Measurements from ENCODE around the gene ZNF396.

Gene ZNF396

DNA sequence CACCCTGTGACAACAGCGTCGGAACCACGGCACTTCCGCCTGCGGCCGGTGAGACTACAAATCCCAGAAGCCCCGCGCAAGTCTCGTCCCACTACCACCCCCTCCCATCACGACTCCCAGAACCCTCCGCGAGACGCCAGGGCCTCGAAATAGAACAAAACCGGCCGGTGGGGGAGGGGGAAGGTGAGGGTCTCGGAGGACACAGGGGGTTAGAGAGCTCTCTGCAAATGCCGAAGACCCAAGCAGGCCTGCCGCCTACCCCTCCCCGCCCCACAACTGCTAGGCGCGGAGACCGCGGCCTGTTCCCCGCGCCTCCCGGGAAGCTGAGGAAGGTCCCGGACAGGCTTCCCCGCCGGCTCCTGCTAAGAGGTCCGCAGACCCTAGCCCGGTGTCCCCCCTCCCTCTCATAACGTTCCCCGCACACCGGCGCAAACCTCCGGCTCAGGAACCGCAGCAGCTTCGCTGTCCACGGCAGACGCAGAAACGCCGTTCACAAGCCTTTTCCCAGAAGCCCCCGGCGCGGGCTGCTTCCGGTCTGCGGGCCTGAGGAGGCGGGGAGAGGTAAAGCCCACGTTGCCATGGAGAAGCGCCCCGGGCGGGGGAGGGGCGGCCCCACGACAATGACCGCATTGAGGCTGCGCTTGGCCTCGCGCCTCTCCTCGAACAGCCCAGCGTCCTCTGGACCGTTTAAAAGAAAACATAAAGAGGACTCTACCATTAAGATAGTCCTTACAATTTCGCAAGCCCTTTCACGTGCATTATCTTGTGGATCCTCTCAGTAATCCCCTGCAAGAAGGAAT lies 33.0 kb downstream of the ZNF396 start, which contains the start of gene ZNF24:
ZNF24 (minus strand) TSS at position 485 of the 800 bp plus-strand sequence. CDS start 3,770 bp downstream, outside the sequence.
- H2AFZ ChIP-seq (ENCODE audit: low read length): peak within 1 kb of the TSS; percentile 83
- peak within 1 kb of the TSS; percentile 79 for H3K27ac ChIP-seq (ENCODE audit: low read length)
- peak within 1 kb of the TSS; percentile 63 for H3K4me2 ChIP-seq (ENCODE audit: low read depth, low read length)
- peak within 1 kb of the TSS; percentile 99 for H3K9ac ChIP-seq (ENCODE audit: low read length)
- no peaks in the 10 kb centered on the region for H3F3A ChIP-seq (ENCODE audit: insufficient read depth, low read length)
- no peaks in the 10 kb centered on the region for H3K9me3 ChIP-seq (replicated peaks; ENCODE audit: insufficient read depth, low read length)
- DNase-seq: peak; percentile 96
- H3K79me2 ChIP-seq (ENCODE audit: low read length): peaks cover 52% of the 10 kb centered on the region
- 0 out of 2 replicates have a peak, but pooled peaks cover 4% of the 10 kb centered on the region for H3K4me1 ChIP-seq (ENCODE audit: low read length)
- H3K4me3 ChIP-seq (ENCODE audit: low read length): peak within 1 kb of the TSS; percentile 93
- H3K36me3 ChIP-seq (replicated peaks; ENCODE audit: insufficient read depth, low read length): peaks cover 6% of the 10 kb centered on the region; the same call in 1 of the 2 replicates
- H3K9me2 ChIP-seq (replicated peaks; ENCODE audit: insufficient read depth, low read length): no peaks in the 10 kb centered on the region
- TF ChIP-seq EZH2phosphoT487 (IDR thresholded peaks at IDR 0.05; ENCODE audit: low read length) (no peak), EZH2 (optimal IDR thresholded peaks at IDR 0.05; ENCODE audit: low read depth, low read length) (no peak)
- TF ChIP-seq, protein P1, sequence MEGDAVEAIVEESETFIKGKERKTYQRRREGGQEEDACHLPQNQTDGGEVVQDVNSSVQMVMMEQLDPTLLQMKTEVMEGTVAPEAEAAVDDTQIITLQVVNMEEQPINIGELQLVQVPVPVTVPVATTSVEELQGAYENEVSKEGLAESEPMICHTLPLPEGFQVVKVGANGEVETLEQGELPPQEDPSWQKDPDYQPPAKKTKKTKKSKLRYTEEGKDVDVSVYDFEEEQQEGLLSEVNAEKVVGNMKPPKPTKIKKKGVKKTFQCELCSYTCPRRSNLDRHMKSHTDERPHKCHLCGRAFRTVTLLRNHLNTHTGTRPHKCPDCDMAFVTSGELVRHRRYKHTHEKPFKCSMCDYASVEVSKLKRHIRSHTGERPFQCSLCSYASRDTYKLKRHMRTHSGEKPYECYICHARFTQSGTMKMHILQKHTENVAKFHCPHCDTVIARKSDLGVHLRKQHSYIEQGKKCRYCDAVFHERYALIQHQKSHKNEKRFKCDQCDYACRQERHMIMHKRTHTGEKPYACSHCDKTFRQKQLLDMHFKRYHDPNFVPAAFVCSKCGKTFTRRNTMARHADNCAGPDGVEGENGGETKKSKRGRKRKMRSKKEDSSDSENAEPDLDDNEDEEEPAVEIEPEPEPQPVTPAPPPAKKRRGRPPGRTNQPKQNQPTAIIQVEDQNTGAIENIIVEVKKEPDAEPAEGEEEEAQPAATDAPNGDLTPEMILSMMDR (IDR thresholded peaks at IDR 0.05; ENCODE audit: low read length): no peak
- peaks cover 20% of the 10 kb centered on the region for H4K20me1 ChIP-seq (ENCODE audit: insufficient read depth, low read length)
- H3K27me3 ChIP-seq (replicated peaks; ENCODE audit: insufficient read depth, low read length): no peaks in the 10 kb centered on the region

GRCh38 chr18:35343488-35343935 lies 33.6 kb downstream of the ZNF396 start:
- Histone ChIP-seq H3K4me2 (ENCODE audit: low read depth, low read length) (peak overlapping the region; percentile 63), H3K4me3 (ENCODE audit: low read length) (peak overlapping the region; percentile 93), H3K9me3 (replicated peaks; ENCODE audit: insufficient read depth, low read length) (no peaks in the 10 kb centered on the region), H3K79me2 (ENCODE audit: low read length) (peaks cover 54% of the 10 kb centered on the region), H3F3A (ENCODE audit: insufficient read depth, low read length) (no peaks in the 10 kb centered on the region), H3K36me3 (replicated peaks; ENCODE audit: insufficient read depth, low read length) (peaks cover 13% of the 10 kb centered on the region; the same call in 1 of the 2 replicates), H2AFZ (ENCODE audit: low read length) (peak overlapping the region; percentile 83; the same call in 1 of the 2 replicates), H3K27ac (ENCODE audit: low read length) (peak overlapping the region; percentile 79; the same call in 1 of the 2 replicates), H3K27me3 (replicated peaks; ENCODE audit: insufficient read depth, low read length) (no peaks in the 10 kb centered on the region), H3K4me1 (ENCODE audit: low read length) (0 out of 2 replicates have a peak, but pooled peaks cover 4% of the 10 kb centered on the region), H4K20me1 (ENCODE audit: insufficient read depth, low read length) (peaks cover 20% of the 10 kb centered on the region), H3K9me2 (replicated peaks; ENCODE audit: insufficient read depth, low read length) (no peaks in the 10 kb centered on the region), H3K9ac (ENCODE audit: low read length) (peak overlapping the region; percentile 99; the same call in 1 of the 2 replicates)
- TF ChIP-seq EZH2 (optimal IDR thresholded peaks at IDR 0.05; ENCODE audit: low read depth, low read length) (no peak), EZH2phosphoT487 (IDR thresholded peaks at IDR 0.05; ENCODE audit: low read length) (no peak)
- TF ChIP-seq, protein P1 (IDR thresholded peaks at IDR 0.05; ENCODE audit: low read length): no peak
- DNase-seq: no peak

DNA sequence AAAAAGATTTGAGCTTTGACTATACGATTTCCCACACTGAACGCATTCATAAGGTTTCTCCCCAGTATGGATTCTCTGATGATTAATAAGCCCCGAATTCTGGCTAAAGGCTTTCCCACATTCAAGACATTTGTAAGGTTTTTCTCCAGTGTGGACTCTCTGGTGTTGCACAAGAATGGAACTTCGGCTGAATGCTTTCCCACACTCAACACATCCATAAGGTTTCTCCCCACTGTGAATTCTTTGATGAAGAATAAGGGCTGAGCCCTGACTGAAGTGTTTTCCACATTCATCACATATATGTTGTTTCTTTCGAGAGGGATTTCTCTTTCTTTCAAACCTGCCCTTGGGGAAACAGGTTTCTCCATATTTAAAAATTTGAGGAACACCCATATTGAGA lies 39.9 kb downstream of the ZNF396 start:
- Histone ChIP-seq H4K20me1 (ENCODE audit: insufficient read depth, low read length) (peaks cover 7% of the 10 kb centered on the region; the same call in 1 of the 2 replicates), H3K9me3 (replicated peaks; ENCODE audit: insufficient read depth, low read length) (no peaks in the 10 kb centered on the region), H3K79me2 (ENCODE audit: low read length) (peaks cover 40% of the 10 kb centered on the region), H3K4me2 (ENCODE audit: low read depth, low read length) (no peak overlapping the region), H3F3A (ENCODE audit: insufficient read depth, low read length) (no peaks in the 10 kb centered on the region; the same call in 1 of the 2 replicates), H3K9ac (ENCODE audit: low read length) (no peak overlapping the region), H3K4me1 (ENCODE audit: low read length) (no peaks in the 10 kb centered on the region), H3K36me3 (replicated peaks; ENCODE audit: insufficient read depth, low read length) (peaks cover 22% of the 10 kb centered on the region; the same call in 1 of the 2 replicates), H3K27me3 (replicated peaks; ENCODE audit: insufficient read depth, low read length) (no peaks in the 10 kb centered on the region), H3K4me3 (ENCODE audit: low read length) (no peak overlapping the region), H3K9me2 (replicated peaks; ENCODE audit: insufficient read depth, low read length) (no peaks in the 10 kb centered on the region), H2AFZ (ENCODE audit: low read length) (no peak overlapping the region), H3K27ac (ENCODE audit: low read length) (no peak overlapping the region)
- TF ChIP-seq, protein P1 (IDR thresholded peaks at IDR 0.05; ENCODE audit: low read length): no peak
- TF ChIP-seq EZH2phosphoT487 (IDR thresholded peaks at IDR 0.05; ENCODE audit: low read length) (no peak), EZH2 (optimal IDR thresholded peaks at IDR 0.05; ENCODE audit: low read depth, low read length) (no peak)
- DNase-seq: no peak
